PC-3 (cell line): ENCODE results near the gene TNK1.

ENCODE experiments used
- CTCF ChIP-seq: fragments of 300-600 bp; sonication (generic); conservative IDR thresholded peaks from 2 replicates; pipeline ENCODE4 v1.5.1; 2017; ENCODE audit warnings: antibody characterized with exemption, low read depth, mild to moderate bottlenecking, low read length
- EZH2 ChIP-seq: fragments of 300-600 bp; sonication (generic); IDR thresholded peaks from one replicate; pipeline ENCODE4 v1.6.1; 2017; ENCODE audit warnings: antibody characterized with exemption, mild to moderate bottlenecking, low read length; ENCODE audit not compliant: unreplicated experiment
- EZH2phosphoT487 ChIP-seq: fragments of 300-600 bp; sonication (generic); IDR thresholded peaks from 2 replicates; pipeline ENCODE4 v1.6.1; 2018; ENCODE audit warnings: mild to moderate bottlenecking, antibody characterized with exemption, low read length, borderline replicate concordance

GRCh38 chr17:7413346-7413985 is 32.6 kb downstream of the TNK1 start:
- TF ChIP-seq CTCF (no peak), EZH2 (no peak), EZH2phosphoT487 (no peak)
